ENCODE results near the gene AKR1C2.

DNA sequence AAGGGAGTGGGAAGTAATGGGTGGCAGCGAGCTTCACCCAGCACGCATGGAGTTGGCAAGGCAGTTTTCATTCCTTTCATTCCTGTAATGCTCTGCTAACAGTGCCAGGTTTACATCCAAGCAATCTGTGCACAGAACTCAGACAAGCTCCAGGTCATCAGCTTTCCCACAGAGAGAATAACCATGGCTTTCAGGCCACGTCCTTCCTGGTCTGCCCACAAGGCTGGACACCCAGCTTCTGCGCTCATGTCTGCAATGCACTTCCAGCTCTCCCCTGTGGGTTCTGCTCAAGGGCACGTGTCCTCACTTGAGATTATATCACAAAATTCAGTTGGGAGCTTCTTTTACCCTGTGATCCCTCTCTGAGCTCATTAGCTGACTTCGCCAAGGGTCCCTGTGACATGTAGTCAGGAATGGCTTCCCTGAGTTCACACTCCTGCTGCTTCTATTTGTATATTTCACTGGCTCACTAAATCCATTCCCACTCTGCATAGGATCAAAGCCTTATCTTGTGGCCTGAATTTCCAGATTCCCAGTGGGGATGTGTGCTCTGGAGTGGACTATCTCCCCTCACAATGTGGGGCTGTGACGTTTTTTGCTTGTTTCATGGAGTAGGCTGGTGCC is 18.6 kb downstream of the AKR1C2 start:
- TF ChIP-seq, protein P1, sequence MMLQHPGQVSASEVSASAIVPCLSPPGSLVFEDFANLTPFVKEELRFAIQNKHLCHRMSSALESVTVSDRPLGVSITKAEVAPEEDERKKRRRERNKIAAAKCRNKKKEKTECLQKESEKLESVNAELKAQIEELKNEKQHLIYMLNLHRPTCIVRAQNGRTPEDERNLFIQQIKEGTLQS (IDR thresholded peaks at IDR 0.05; ENCODE audit: borderline replicate concordance, extremely low read depth, low read depth, low read length), result no peak
- TF ChIP-seq EP300 (IDR thresholded peaks at IDR 0.05; ENCODE audit: borderline replicate concordance in 1 of 2, control insufficient read depth in 1 of 2, low read depth in 2 of 2, low read length in 2 of 2) (no peak), POLR2A (IDR thresholded peaks at IDR 0.05; ENCODE audit: low read depth, low read length) (no peak), RFX5 (IDR thresholded peaks at IDR 0.05; ENCODE audit: low read depth, low read length) (no peak), EZH2 (IDR thresholded peaks at IDR 0.05; ENCODE audit: borderline replicate concordance, control insufficient read depth, low read depth, low read length) (no peak), ZSCAN29 (IDR thresholded peaks at IDR 0.05) (no peak), NBN (IDR thresholded peaks at IDR 0.05) (no peak), RAD51 (IDR thresholded peaks at IDR 0.05) (no peak), POLR2AphosphoS5 (IDR thresholded peaks at IDR 0.05; ENCODE audit: low read length) (no peak), SMAD1 (IDR thresholded peaks at IDR 0.05; ENCODE audit: low read depth, partially characterized antibody) (no peak), ASH2L (IDR thresholded peaks at IDR 0.05; ENCODE audit: borderline replicate concordance, low read depth) (no peak)
- TF ChIP-seq, protein P2, sequence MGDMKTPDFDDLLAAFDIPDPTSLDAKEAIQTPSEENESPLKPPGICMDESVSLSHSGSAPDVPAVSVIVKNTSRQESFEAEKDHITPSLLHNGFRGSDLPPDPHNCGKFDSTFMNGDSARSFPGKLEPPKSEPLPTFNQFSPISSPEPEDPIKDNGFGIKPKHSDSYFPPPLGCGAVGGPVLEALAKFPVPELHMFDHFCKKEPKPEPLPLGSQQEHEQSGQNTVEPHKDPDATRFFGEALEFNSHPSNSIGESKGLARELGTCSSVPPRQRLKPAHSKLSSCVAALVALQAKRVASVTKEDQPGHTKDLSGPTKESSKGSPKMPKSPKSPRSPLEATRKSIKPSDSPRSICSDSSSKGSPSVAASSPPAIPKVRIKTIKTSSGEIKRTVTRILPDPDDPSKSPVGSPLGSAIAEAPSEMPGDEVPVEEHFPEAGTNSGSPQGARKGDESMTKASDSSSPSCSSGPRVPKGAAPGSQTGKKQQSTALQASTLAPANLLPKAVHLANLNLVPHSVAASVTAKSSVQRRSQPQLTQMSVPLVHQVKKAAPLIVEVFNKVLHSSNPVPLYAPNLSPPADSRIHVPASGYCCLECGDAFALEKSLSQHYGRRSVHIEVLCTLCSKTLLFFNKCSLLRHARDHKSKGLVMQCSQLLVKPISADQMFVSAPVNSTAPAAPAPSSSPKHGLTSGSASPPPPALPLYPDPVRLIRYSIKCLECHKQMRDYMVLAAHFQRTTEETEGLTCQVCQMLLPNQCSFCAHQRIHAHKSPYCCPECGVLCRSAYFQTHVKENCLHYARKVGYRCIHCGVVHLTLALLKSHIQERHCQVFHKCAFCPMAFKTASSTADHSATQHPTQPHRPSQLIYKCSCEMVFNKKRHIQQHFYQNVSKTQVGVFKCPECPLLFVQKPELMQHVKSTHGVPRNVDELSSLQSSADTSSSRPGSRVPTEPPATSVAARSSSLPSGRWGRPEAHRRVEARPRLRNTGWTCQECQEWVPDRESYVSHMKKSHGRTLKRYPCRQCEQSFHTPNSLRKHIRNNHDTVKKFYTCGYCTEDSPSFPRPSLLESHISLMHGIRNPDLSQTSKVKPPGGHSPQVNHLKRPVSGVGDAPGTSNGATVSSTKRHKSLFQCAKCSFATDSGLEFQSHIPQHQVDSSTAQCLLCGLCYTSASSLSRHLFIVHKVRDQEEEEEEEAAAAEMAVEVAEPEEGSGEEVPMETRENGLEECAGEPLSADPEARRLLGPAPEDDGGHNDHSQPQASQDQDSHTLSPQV (IDR thresholded peaks at IDR 0.05), result no peak
- TF ChIP-seq, protein P3, sequence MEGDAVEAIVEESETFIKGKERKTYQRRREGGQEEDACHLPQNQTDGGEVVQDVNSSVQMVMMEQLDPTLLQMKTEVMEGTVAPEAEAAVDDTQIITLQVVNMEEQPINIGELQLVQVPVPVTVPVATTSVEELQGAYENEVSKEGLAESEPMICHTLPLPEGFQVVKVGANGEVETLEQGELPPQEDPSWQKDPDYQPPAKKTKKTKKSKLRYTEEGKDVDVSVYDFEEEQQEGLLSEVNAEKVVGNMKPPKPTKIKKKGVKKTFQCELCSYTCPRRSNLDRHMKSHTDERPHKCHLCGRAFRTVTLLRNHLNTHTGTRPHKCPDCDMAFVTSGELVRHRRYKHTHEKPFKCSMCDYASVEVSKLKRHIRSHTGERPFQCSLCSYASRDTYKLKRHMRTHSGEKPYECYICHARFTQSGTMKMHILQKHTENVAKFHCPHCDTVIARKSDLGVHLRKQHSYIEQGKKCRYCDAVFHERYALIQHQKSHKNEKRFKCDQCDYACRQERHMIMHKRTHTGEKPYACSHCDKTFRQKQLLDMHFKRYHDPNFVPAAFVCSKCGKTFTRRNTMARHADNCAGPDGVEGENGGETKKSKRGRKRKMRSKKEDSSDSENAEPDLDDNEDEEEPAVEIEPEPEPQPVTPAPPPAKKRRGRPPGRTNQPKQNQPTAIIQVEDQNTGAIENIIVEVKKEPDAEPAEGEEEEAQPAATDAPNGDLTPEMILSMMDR (IDR thresholded peaks at IDR 0.05 in 2 of 3, conservative IDR thresholded peaks at IDR 0.05 in 1 of 3; ENCODE audit: control insufficient read depth in 2 of 3, extremely low read depth in 1 of 3, insufficient read depth in 1 of 3, low read depth in 3 of 3, low read length in 3 of 3), result no peak
- TF ChIP-seq, protein P4, sequence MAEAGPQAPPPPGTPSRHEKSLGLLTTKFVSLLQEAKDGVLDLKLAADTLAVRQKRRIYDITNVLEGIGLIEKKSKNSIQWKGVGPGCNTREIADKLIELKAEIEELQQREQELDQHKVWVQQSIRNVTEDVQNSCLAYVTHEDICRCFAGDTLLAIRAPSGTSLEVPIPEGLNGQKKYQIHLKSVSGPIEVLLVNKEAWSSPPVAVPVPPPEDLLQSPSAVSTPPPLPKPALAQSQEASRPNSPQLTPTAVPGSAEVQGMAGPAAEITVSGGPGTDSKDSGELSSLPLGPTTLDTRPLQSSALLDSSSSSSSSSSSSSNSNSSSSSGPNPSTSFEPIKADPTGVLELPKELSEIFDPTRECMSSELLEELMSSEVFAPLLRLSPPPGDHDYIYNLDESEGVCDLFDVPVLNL (IDR thresholded peaks at IDR 0.05; ENCODE audit: low read depth, low read length), result no peak

Data from GM12878 (cell line).